CD4-positive, CD25-positive, alpha-beta regulatory T cell (primary cell): Measurements from ENCODE around the gene SPARCL1. TPM values are rescaled to one million over a fixed set of nuclear protein-coding genes. Genes with fewer than 3 reads are reported as not detected.

Experiments
- ATAC-seq, 2 donors: fragments of 150-1000 bp; cut with Tn5 transposase; one replicate each; pipeline ENCODE4 v1.10.0; 2021; ENCODE audit warnings: low read depth in 2 of 2, moderate number of reproducible peaks in 2 of 2, moderate library complexity in 1 of 2
- DNase-seq, 3 donors: peaks; one replicate each; pipeline versions ENCODE4 v3.0.0 to v3.0.0-alpha.2; 2012 to 2022; ENCODE audit warnings: mixed read lengths in 1 of 3
- H3K27ac ChIP-seq: one replicate; pipeline ENCODE4 v1.7.0; 2013; ENCODE audit warnings: mild to moderate bottlenecking, low read length; ENCODE audit not compliant: insufficient read depth, poor library complexity, severe bottlenecking
- H3K27me3 ChIP-seq: one replicate; pipeline ENCODE4 v1.7.0; 2013; ENCODE audit warnings: low read length; ENCODE audit not compliant: control insufficient read depth, insufficient read depth
- H3K36me3 ChIP-seq: one replicate; pipeline ENCODE4 v1.7.0; 2013; ENCODE audit warnings: mild to moderate bottlenecking, low read length, moderate library complexity; ENCODE audit not compliant: control insufficient read depth, insufficient read depth
- H3K4me1 ChIP-seq: 2 replicates; pipeline ENCODE4 v1.7.0; 2013; ENCODE audit warnings: mild to moderate bottlenecking, low read length; ENCODE audit not compliant: insufficient read depth, control insufficient read depth, poor library complexity, severe bottlenecking
- H3K4me3 ChIP-seq: one replicate; pipeline ENCODE4 v1.7.0; 2013; ENCODE audit warnings: low read depth, mild to moderate bottlenecking, low read length, moderate library complexity
- H3K9me3 ChIP-seq, 2 experiments: 1 replicate in 1 of 2; 2 replicates in 1 of 2; pipeline ENCODE4 v1.7.0; 2013; ENCODE audit warnings: low read length in 2 of 2, mild to moderate bottlenecking in 1 of 2, moderate library complexity in 1 of 2; ENCODE audit not compliant: control insufficient read depth in 2 of 2
- H3K27ac Mint-ChIP-seq, 3 donors: one replicate each; pipeline ENCODE4 v1.8.0; 2020 to 2022; ENCODE audit warnings: mild to moderate bottlenecking in 3 of 3, mixed read lengths in 3 of 3, moderate library complexity in 2 of 3
- H3K27me3 Mint-ChIP-seq: one replicate; pipeline ENCODE4 v1.8.0; 2022; ENCODE audit warnings: mild to moderate bottlenecking, mixed read lengths
- H3K36me3 Mint-ChIP-seq: one replicate; pipeline ENCODE4 v1.8.0; 2020; ENCODE audit warnings: mixed read lengths
- H3K4me1 Mint-ChIP-seq, 4 donors: one replicate each; pipeline ENCODE4 v1.8.0; 2020 to 2022; ENCODE audit warnings: mixed read lengths in 4 of 4, mild to moderate bottlenecking in 1 of 4
- H3K4me3 Mint-ChIP-seq, 4 donors: one replicate each; pipeline ENCODE4 v1.8.0; 2020 to 2022; ENCODE audit warnings: mild to moderate bottlenecking in 4 of 4, mixed read lengths in 4 of 4, moderate library complexity in 3 of 4
- H3K9me3 Mint-ChIP-seq, 7 donors: one replicate each; pipeline ENCODE4 v1.8.0; 2020 to 2022; ENCODE audit warnings: mixed read lengths in 7 of 7, mild to moderate bottlenecking in 3 of 7, moderate library complexity in 2 of 7
- polyA plus RNA-seq, 4 donors: library from polyadenylated mRNA; unstranded; fragments of 300-500 nt; fragmentation: Illumina TruSeq; gene quantifications; one replicate each; pipeline ENCODE4 v1.2.3, GENCODE V29; 2021
- total RNA-seq: library from RNA; stranded (reverse); gene quantifications from one replicate; pipeline ENCODE4 v1.2.3, GENCODE V29; 2022

SPARCL1 gene
- total and polyA plus RNA-seq, 5 donors from 2014 or later = not detected

- H3K4me1 Mint-ChIP-seq = no peaks in the 10 kb centered on the region
Observed at GRCh38 chr4:87525636-87526295, 3.4 kb downstream of the SPARCL1 start.

DNA sequence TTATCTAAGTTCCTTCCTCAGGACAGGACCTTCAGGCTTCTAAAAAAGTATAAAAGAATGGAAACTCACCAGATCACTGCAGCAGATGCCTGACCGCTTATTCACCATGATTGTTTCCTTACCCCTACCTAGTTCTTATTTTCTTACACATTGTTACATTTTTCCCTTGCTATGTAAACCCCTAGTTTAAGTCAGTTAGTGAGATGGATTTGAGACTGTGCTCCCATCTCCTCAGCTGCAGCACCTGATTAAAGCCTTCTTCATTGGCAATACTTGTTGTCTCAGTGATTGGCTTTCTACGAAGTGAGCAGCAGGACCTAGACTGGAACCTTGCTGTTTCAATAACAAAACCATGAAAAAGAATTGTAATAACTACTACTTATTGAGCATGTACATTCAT is 4.7 kb downstream of the SPARCL1 start:
- no peak overlapping the region for H3K4me3 Mint-ChIP-seq
- H3K4me1 Mint-ChIP-seq = no peaks in the 10 kb centered on the region
- Histone ChIP-seq H3K27ac (no peak overlapping the region), H3K4me3 (no peak overlapping the region), H3K4me1 (no peaks in the 10 kb centered on the region), H3K36me3 (no peaks in the 10 kb centered on the region), H3K27me3 (no peaks in the 10 kb centered on the region), H3K9me3 (peaks cover 4 to 8% of the 10 kb centered on the region in 2 experiments)
- no peak for ATAC-seq
- H3K27ac Mint-ChIP-seq = no peak overlapping the region
- no peak for DNase-seq
- peaks cover 0 to 16% (median 2%) of the 10 kb centered on the region in 7 donors for H3K9me3 Mint-ChIP-seq
- no peaks in the 10 kb centered on the region for H3K36me3 Mint-ChIP-seq
- peaks cover 4% of the 10 kb centered on the region for H3K27me3 Mint-ChIP-seq

More at GRCh38 chr4:87525636-87526295, 3.4 kb downstream of the SPARCL1 start:
- no peaks in the 10 kb centered on the region for H3K36me3 Mint-ChIP-seq
- no peak for ATAC-seq
- DNase-seq = no peak
- H3K36me3 ChIP-seq = no peaks in the 10 kb centered on the region
- H3K9me3 Mint-ChIP-seq = peaks cover 0 to 16% (median 2%) of the 10 kb centered on the region in 7 donors
- H3K27me3 ChIP-seq = no peaks in the 10 kb centered on the region
- H3K27ac ChIP-seq = no peak overlapping the region
- no peak overlapping the region for H3K4me3 ChIP-seq
- H3K4me1 ChIP-seq = no peaks in the 10 kb centered on the region
- no peak overlapping the region for H3K27ac Mint-ChIP-seq
- H3K9me3 ChIP-seq = peaks cover 4 to 8% of the 10 kb centered on the region in 2 experiments
- no peak overlapping the region for H3K4me3 Mint-ChIP-seq
- peaks cover 4% of the 10 kb centered on the region for H3K27me3 Mint-ChIP-seq

- Histone ChIP-seq H3K4me1 (no peaks in the 10 kb centered on the region), H3K9me3 (peaks cover 4 to 8% of the 10 kb centered on the region in 2 experiments), H3K36me3 (no peaks in the 10 kb centered on the region), H3K27me3 (no peaks in the 10 kb centered on the region), H3K4me3 (no peak overlapping the region), H3K27ac (no peak overlapping the region)
- no peaks in the 10 kb centered on the region for H3K4me1 Mint-ChIP-seq
- no peak overlapping the region for H3K4me3 Mint-ChIP-seq
- no peaks in the 10 kb centered on the region for H3K36me3 Mint-ChIP-seq
- peaks cover 0 to 16% (median 2%) of the 10 kb centered on the region in 7 donors for H3K9me3 Mint-ChIP-seq
- ATAC-seq = no peak
- H3K27ac Mint-ChIP-seq = no peak overlapping the region
- no peak for DNase-seq
- peaks cover 4% of the 10 kb centered on the region for H3K27me3 Mint-ChIP-seq
Observed at GRCh38 chr4:87523307-87523706, 5.9 kb downstream of the SPARCL1 start.

DNA sequence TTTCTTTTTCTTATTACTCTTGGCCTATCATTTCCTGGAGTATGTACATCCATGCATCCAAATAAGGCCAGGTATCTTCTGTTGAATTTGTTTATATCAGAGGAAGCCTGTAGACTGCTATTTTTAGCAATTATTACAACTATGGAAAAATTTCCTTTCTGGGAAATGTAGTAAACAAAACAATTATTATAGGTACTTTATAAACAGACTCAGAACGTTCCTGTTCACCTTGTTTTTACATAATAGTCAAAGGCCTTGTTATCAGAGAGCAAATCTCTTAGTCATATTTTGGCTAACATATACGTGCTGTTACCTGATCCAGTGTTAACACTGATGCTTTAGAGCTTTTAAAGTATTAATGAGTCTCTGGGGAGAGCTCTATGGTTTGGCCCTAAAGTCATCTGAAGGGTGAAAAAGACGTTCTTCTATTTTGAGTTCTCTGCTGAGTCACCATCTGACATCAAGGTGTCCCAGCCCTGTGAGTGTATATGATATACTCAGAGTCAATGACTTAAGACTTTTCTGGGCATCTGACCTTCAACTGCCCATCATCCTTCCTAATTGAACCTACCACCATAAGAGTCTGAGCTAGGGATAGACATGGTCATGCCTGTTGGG is 7.3 kb downstream of the SPARCL1 start:
- Mint-ChIP-seq H3K27ac (no peak overlapping the region), H3K36me3 (no peaks in the 10 kb centered on the region), H3K9me3 (peaks cover 0 to 16% (median 2%) of the 10 kb centered on the region in 7 donors), H3K4me1 (no peaks in the 10 kb centered on the region), H3K27me3 (peaks cover 12% of the 10 kb centered on the region), H3K4me3 (no peak overlapping the region)
- DNase-seq = no peak
- no peak overlapping the region for H3K4me3 ChIP-seq
- H3K36me3 ChIP-seq = no peaks in the 10 kb centered on the region
- no peaks in the 10 kb centered on the region for H3K4me1 ChIP-seq
- H3K9me3 ChIP-seq = peaks cover 4 to 8% of the 10 kb centered on the region in 2 experiments
- H3K27me3 ChIP-seq = peaks cover 3% of the 10 kb centered on the region
- ATAC-seq = no peak
- H3K27ac ChIP-seq = no peak overlapping the region

DNA sequence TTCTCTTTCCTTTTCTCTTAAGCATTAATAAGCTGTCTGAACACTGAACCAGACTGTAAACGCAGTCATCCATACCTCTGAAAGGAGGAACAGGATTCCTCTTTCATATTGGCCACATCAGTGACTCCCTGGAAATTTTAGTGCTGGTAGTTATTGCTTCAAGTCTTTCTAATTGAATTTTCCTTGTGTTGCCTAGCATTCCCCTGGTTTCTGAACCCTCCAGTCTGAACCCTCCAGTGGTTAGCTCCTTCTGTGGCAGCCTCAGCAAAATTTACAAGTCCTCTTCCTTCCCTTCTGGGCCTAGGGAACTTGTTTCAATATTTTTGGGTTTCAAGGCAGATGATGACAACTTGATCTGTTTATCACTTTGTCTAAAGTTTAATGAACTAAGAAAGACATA is 7.9 kb downstream of the SPARCL1 start:
- Mint-ChIP-seq H3K27ac (no peak overlapping the region), H3K4me3 (no peak overlapping the region), H3K27me3 (peaks cover 12% of the 10 kb centered on the region), H3K36me3 (no peaks in the 10 kb centered on the region), H3K9me3 (peaks cover 0 to 16% (median 2%) of the 10 kb centered on the region in 7 donors), H3K4me1 (no peaks in the 10 kb centered on the region)
- Histone ChIP-seq H3K27ac (no peak overlapping the region), H3K27me3 (peaks cover 3% of the 10 kb centered on the region), H3K36me3 (no peaks in the 10 kb centered on the region), H3K4me1 (no peaks in the 10 kb centered on the region), H3K4me3 (no peak overlapping the region), H3K9me3 (peaks cover 4 to 8% of the 10 kb centered on the region in 2 experiments)
- ATAC-seq (no peak), DNase-seq (no peak)

GRCh38 chr4:87517621-87518020 is 11.6 kb downstream of the SPARCL1 start:
- H3K9me3 Mint-ChIP-seq = peaks cover 0 to 2% (median 0%) of the 10 kb centered on the region in 7 donors
- H3K4me1 Mint-ChIP-seq = no peaks in the 10 kb centered on the region
- peaks cover 3% of the 10 kb centered on the region for H3K27me3 ChIP-seq
- no peaks in the 10 kb centered on the region for H3K9me3 ChIP-seq
- no peaks in the 10 kb centered on the region for H3K36me3 ChIP-seq
- no peak overlapping the region for H3K27ac ChIP-seq
- no peaks in the 10 kb centered on the region for H3K36me3 Mint-ChIP-seq
- no peak overlapping the region for H3K4me3 Mint-ChIP-seq
- no peaks in the 10 kb centered on the region for H3K4me1 ChIP-seq
- DNase-seq = no peak
- peaks cover 8% of the 10 kb centered on the region for H3K27me3 Mint-ChIP-seq
- no peak for ATAC-seq
- H3K27ac Mint-ChIP-seq = peak overlapping the region in 1 of 3 donors; percentile 38
- no peak overlapping the region for H3K4me3 ChIP-seq

GRCh38 chr4:87516683-87517082 is 12.5 kb downstream of the SPARCL1 start:
- DNase-seq (no peak), ATAC-seq (no peak)
- no peak overlapping the region for H3K27ac ChIP-seq
- no peaks in the 10 kb centered on the region for H3K36me3 ChIP-seq
- H3K9me3 Mint-ChIP-seq = peaks cover 0 to 2% (median 0%) of the 10 kb centered on the region in 7 donors
- H3K36me3 Mint-ChIP-seq = no peaks in the 10 kb centered on the region
- no peak overlapping the region for H3K4me3 ChIP-seq
- H3K27ac Mint-ChIP-seq = no peak overlapping the region
- H3K4me1 ChIP-seq = no peaks in the 10 kb centered on the region
- H3K4me1 Mint-ChIP-seq = no peaks in the 10 kb centered on the region
- H3K27me3 Mint-ChIP-seq = peaks cover 8% of the 10 kb centered on the region
- peaks cover 3% of the 10 kb centered on the region for H3K27me3 ChIP-seq
- no peak overlapping the region for H3K4me3 Mint-ChIP-seq
- H3K9me3 ChIP-seq = no peaks in the 10 kb centered on the region

DNA sequence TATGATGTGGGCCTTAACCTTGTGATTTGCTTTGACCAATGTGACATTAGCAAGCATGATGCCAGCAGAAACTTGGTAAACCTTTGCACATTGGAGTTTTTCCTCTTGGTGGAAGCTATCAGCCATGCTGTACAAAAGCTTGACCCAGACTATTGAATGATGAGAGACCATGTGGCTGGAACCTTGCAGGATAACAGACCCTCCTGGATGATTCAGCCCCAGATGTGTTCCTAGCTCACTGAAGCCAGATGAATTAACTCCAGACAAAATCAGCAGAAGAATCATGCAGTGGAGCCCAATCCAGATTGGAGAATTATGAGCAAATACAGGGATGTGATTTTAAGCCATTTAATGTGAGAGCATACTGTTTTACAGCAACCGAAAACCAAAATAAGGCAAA is 16.8 kb downstream of the SPARCL1 start:
- H3K27ac Mint-ChIP-seq = no peak overlapping the region
- peaks cover 0 to 4% (median 0%) of the 10 kb centered on the region in 7 donors for H3K9me3 Mint-ChIP-seq
- no peaks in the 10 kb centered on the region for H3K4me1 Mint-ChIP-seq
- DNase-seq (no peak), ATAC-seq (no peak)
- no peak overlapping the region for H3K4me3 ChIP-seq
- H3K4me3 Mint-ChIP-seq = no peak overlapping the region
- no peaks in the 10 kb centered on the region for H3K36me3 ChIP-seq
- H3K9me3 ChIP-seq = no peaks in the 10 kb centered on the region
- no peaks in the 10 kb centered on the region for H3K27me3 ChIP-seq
- peaks cover 2% of the 10 kb centered on the region for H3K27me3 Mint-ChIP-seq
- no peaks in the 10 kb centered on the region for H3K4me1 ChIP-seq
- H3K36me3 Mint-ChIP-seq = no peaks in the 10 kb centered on the region
- no peak overlapping the region for H3K27ac ChIP-seq
